Erythroblast (primary cell): ENCODE data around the gene AUTS2.

Experiments used
- GATA1 ChIP-seq: IDR thresholded peaks from 2 replicates; pipeline ENCODE4 v1.6.1; 2011; ENCODE audit warnings: low read depth, mild to moderate bottlenecking, control low read depth, low read length, moderate library complexity
- POLR2A ChIP-seq: IDR thresholded peaks from 2 replicates; pipeline ENCODE4 v1.6.1; 2011; ENCODE audit warnings: mild to moderate bottlenecking, low read length

GRCh38 chr7:69883399-69883891 lies 285.2 kb downstream of the AUTS2 start:
- no peak for TF ChIP-seq POLR2A
- TF ChIP-seq GATA1, result no peak
